ENCODE results near the gene C2orf15. TPM values are rescaled to one million over a fixed set of nuclear protein-coding genes. Genes with fewer than 3 reads are reported as not detected.
A peak's percentile ranks its signal among the peaks of the same experiment; 100 is the strongest.

Gene C2orf15
- total and polyA plus RNA-seq, 10 of the 15 experiments (the other 5 are each of a cell fraction or from before 2014, with no cell fraction given), result 1.4 to 3.4 (median 2.4) TPM

GRCh38 chr2:99180755-99181623 lies 39.5 kb downstream of the C2orf15 start, which contains the start of the genes MITD1 and MRPL30:
Gene MITD1 (minus strand): TSS chr2:99181058. CDS start chr2:99180981, 77 bp downstream.
Gene MRPL30 (plus strand): TSS chr2:99181184. CDS start chr2:99186204, 5,020 bp downstream.
- H3K4me1 ChIP-seq (ENCODE audit: control insufficient read depth, insufficient read depth, low read length), result no peaks in the 10 kb centered on the region; the same call in 1 of the 2 replicates
- FAIRE-seq (peak; percentile 80), DNase-seq (ENCODE audit: low read depth, low spot score) (peak; percentile 95), ATAC-seq (peak; percentile 92)
- H4K20me1 ChIP-seq (ENCODE audit: control insufficient read depth, insufficient read depth), result no peaks in the 10 kb centered on the region
- H3K4me3 ChIP-seq, result peak within 1 kb of the TSS; percentile 95
- H3K79me2 ChIP-seq (ENCODE audit: control insufficient read depth, insufficient read depth, low read length), result peaks cover 60% of the 10 kb centered on the region
- peak within 1 kb of the TSS; percentile 99 for H2AFZ ChIP-seq (ENCODE audit: control insufficient read depth, low read depth, low read length)
- ChIA-PET RAD21 (ENCODE audit: unreplicated experiment) (interaction anchor here (0.6 to 2.7 kb wide), 6 partner anchors 22 to 532 kb away, joined by 3 to 13 read pairs (median 4); partner anchors contain the start of genes C2orf15, LIPT1 and TSGA10), SMC1A (ENCODE audit: uncharacterized antibody, unreplicated experiment) (interaction anchor here (0.6 to 1.9 kb wide), 13 partner anchors 22 to 232 kb away, joined by 3 to 7 read pairs (median 3); partner anchors contain the start of gene EIF5B), POLR2A (interaction anchor here (0.6 to 1.4 kb wide), 7 partner anchors 10 to 270 kb away, joined by 3 to 10 read pairs (median 5); partner anchors contain the start of genes C2orf15, EIF5B, LIPT1 and TSGA10), CTCF (interaction anchor here (0.6 to 2.4 kb wide), 9 partner anchors 11 to 310 kb away, joined by 3 to 14 read pairs (median 4); partner anchors contain the start of genes C2orf15, EIF5B, LIPT1 and TSGA10)
- H3K4me2 ChIP-seq (ENCODE audit: control insufficient read depth, insufficient read depth), result peak within 1 kb of the TSS; percentile 81
- no peaks in the 10 kb centered on the region for H3K9me3 ChIP-seq (replicated peaks; ENCODE audit: control insufficient read depth, insufficient read depth, low read length)
- peak within 1 kb of the TSS; percentile 96 for H3K9ac ChIP-seq (ENCODE audit: control insufficient read depth, insufficient read depth, low read length)
- intact Hi-C loops (cut with micrococcal nuclease; ENCODE audit: unreplicated experiment), result loop anchor here (1.0 to 5.0 kb wide), 4 partner anchors 39 to 306 kb away; partner anchors contain the start of genes C2orf15 and TXNDC9
- in situ Hi-C loops (cut with MboI), result loop anchor here (25.0 kb wide), 1 partner anchor 306 kb away; the partner anchor contains the start of gene REV1
- H3K27me3 ChIP-seq (replicated peaks in 1 of 2; ENCODE audit: control insufficient read depth in 2 of 2, insufficient read depth in 2 of 2, low read length in 1 of 2), result no peaks in the 10 kb centered on the region
- 0 out of 4 replicates have a peak, but pooled peaks cover 0 to 3% of the 10 kb centered on the region in 2 experiments for H3K36me3 ChIP-seq (ENCODE audit: control insufficient read depth in 2 of 2, insufficient read depth in 2 of 2, low read length in 1 of 2)
- WGBS (ENCODE audit: insufficient coverage, insufficient replicate concordance, low lambda C conversion rate, missing lambda C conversion rate), result under 1% methylated on average over 39 of the region's 39 CpGs
- H3K27ac ChIP-seq (ENCODE audit: control insufficient read depth, insufficient read depth), result peak within 1 kb of the TSS; percentile 83
- BruUV-seq (replicated peaks), result TSS peak; percentile 84
- TF ChIP-seq CUX1 (IDR thresholded peaks at IDR 0.05; ENCODE audit: insufficient replicate concordance, low read depth, low read length), result no peak
- no peak for TF ChIP-seq SUZ12 (IDR thresholded peaks at IDR 0.05; ENCODE audit: unreplicated experiment)
- TF ChIP-seq E2F4 (IDR thresholded peaks at IDR 0.05; ENCODE audit: low read depth, low read length), result no peak
- TF ChIP-seq IRF3 (IDR thresholded peaks at IDR 0.05), result 0 out of 2 replicates have a peak, but pooled peaks have one; percentile 46
- peak; percentile 87; the same call in 1 of the 2 replicates for TF ChIP-seq ATF3 (IDR thresholded peaks at IDR 0.05; ENCODE audit: borderline replicate concordance, extremely low read depth, low read depth, low read length)
- TF ChIP-seq CREB1 (IDR thresholded peaks at IDR 0.05; ENCODE audit: low read depth), result peak; percentile 80
- TF ChIP-seq TAF1 (IDR thresholded peaks at IDR 0.05; ENCODE audit: borderline replicate concordance, low read depth, low read length), result peak; percentile 99
- TF ChIP-seq NR2C2 (IDR thresholded peaks at IDR 0.05; ENCODE audit: borderline replicate concordance, control insufficient read depth, insufficient read length, low read depth), result no peak
- TF ChIP-seq BHLHE40 (IDR thresholded peaks at IDR 0.05; ENCODE audit: borderline replicate concordance in 1 of 2, low read depth in 2 of 2, low read length in 1 of 2), result peak in 1 of 2 experiments; percentile 69; a peak in 3 of 4 replicates
- TF ChIP-seq ETV6 (conservative IDR thresholded peaks at IDR 0.05 in 1 of 2, IDR thresholded peaks at IDR 0.05 in 1 of 2; ENCODE audit: borderline replicate concordance in 1 of 2, low read depth in 1 of 2), result peak; percentile 69 to 98; a peak in 2 of 4 replicates
- no peak for TF ChIP-seq FOS (IDR thresholded peaks at IDR 0.05; ENCODE audit: borderline replicate concordance, extremely low read depth, insufficient read length)
